GM12865 (cell line): Measurements from ENCODE around the gene SOAT1.
"Not testable (repeated sequence)": the region's sequence is repeated elsewhere in the genome, so short reads cannot be mapped to it uniquely, and the experiment has no call there.

Source experiments
- DNase-seq: peaks from one replicate; pipeline ENCODE4 v3.0.0; 2010; ENCODE audit warnings: low read depth
- H3K4me3 ChIP-seq: 2 replicates; pipeline ENCODE4 v1.5.1; 2011; ENCODE audit warnings: mild to moderate bottlenecking, low read depth, low read length, control low read depth
- CTCF ChIP-seq: IDR thresholded peaks from 2 replicates; pipeline ENCODE4 v1.5.1; 2011; ENCODE audit warnings: low read length, control low read depth, low read depth, inconsistent platforms; ENCODE audit not compliant: insufficient read depth; ENCODE audit errors: missing control alignments

SOAT1 gene

DNA sequence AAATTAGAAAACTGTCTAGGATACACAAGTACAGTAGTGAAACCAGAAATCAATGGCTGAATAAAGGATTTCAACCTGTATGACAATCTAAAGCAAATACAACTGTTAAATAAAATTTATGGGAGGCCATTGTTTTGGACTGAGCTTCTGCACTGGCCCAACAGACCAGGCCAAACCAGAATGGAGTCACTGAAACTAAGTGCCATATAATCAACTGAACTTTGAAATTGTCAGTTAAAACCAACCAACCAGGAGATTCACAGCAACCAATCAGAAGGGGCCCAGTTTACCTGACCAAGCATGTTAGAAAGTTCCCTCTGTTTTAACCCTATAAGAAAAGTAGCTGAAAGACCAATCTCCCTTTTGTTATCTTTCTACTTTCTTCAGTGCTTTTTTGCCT, 30.5 kb upstream of the SOAT1 start:
- H3K4me3 ChIP-seq = no peak overlapping the region
- TF ChIP-seq CTCF = no peak
- DNase-seq = no peak

DNA sequence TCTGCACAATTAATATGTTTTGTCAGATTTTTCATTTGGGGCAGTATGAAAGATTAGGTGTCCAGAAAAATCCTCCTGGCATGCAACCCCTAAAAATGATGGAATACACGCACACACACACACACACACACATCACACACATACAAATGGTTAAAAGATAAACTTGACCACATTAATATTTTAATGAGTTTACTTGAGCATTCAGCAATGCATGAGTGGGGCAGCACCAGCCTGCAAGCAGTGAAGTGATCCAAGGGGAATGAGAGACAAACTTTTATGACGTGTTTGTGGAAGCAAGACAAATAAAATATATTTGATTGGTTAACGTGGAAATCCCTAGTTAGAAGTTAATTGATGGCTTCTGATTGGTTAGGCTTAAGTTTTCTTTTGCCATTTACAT, 29.1 kb upstream of the SOAT1 start:
- DNase-seq = no peak
- no peak for TF ChIP-seq CTCF
- no peak overlapping the region for H3K4me3 ChIP-seq

GRCh38 chr1:179269071-179269470, 24.5 kb upstream of the SOAT1 start:
- H3K4me3 ChIP-seq = no peak overlapping the region
- no peak for TF ChIP-seq CTCF
- DNase-seq = no peak

DNA sequence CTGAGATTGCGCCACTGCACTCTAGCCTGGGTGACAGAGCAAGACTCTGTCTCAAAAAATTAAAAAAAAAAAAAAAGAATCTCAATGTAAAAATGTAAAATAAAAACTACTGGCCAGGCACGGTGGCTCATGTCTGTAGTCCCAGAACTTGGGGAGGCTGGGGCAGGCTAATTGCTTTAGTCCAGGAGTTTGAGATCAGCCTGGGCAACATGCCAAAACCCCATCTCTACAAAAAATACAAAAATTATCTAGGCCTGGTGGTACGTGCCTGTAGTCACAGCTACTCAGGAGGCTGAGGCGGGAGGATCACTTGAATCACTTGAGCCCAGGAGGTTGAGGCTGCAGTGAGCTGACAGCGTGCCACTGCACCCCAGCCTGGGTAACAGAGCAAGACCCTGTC, 19.2 kb upstream of the SOAT1 start:
- not testable (repeated sequence) for H3K4me3 ChIP-seq, DNase-seq

DNA sequence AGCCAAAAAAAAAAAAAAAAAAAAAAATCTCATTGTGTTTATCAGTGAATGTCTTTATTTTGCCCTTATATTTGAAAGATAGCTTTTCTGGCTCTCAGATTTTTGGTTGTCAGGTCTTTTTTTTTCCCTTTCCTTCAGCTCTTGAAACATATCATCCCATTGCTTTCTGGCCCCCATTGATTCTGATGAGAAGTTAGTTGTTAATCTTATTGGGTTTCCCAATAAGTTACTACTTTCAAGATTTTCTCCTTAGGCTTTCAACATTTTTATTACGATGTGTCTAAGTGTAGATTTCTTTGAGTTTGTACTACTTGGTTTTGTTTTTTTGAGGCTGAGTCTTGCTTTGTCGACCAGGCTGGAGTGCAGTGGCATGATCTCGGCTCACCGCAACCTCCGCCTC, 14.7 kb upstream of the SOAT1 start:
- DNase-seq = no peak
- H3K4me3 ChIP-seq = no peak overlapping the region
- TF ChIP-seq CTCF = no peak

DNA sequence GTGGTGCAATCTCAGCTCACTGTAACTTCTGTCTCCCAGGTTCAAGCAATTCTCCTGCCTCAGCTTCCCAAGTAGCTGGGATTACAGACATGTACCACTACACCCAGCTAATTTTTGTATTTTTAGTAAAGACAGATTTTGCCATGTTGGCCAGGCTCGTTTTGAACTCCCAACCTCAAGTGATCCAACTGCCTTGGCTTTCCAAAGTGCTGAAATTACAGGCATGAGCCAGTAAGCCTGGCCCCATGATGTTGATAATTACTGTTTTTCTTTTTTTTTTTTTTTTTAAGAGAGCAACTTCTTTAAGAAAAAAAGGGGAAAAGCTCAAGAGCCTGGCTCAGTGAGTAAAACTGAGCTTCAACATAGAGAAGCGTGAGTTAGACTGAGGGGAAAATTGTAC, 9.6 kb upstream of the SOAT1 start:
- no peak overlapping the region for H3K4me3 ChIP-seq
- no peak for TF ChIP-seq CTCF
- DNase-seq = no peak

DNA sequence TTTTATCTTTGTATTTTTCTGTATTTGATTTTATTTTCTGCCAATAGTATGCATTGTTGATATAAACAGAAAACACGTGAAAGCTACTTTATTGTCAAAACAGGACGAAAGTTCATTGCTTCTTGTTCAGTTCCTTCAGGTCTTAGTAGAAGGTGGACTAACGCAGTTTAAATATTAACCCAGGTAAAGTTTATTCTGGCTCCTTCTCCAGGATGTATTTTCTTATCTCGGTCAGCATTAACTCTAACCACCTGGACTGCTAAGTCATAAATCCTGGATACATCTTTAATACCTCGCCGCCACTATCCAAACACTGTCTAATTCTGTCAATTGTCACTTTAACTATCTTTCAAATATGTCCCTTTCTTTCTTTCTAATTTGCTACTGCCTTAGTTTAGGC, 5.7 kb upstream of the SOAT1 start:
- no peak for TF ChIP-seq CTCF
- no peak overlapping the region for H3K4me3 ChIP-seq
- no peak for DNase-seq

DNA sequence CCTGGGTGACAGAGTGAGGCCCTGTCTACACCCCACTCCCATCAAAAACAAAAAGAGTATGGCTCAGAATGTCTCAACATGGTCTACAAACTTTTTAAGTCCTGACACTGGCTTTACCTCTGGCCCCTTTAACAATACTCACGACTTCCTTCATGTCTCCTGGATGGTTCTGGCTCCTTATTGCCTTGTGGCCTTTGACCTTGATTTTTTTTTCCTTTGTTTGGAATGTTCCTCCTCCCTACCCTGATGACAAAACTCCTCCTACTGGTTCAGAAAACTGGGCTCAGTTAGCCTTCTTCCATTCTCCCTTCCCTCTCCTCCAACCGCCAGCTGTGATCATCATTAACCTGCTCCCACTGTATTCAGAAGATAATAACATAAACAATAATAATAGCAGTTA, 4.6 kb upstream of the SOAT1 start:
- no peak for TF ChIP-seq CTCF
- no peak overlapping the region for H3K4me3 ChIP-seq
- DNase-seq = no peak
